Uterus (tissue), 2 donors: ENCODE measurements around the gene NEMP1.
"Not testable (repeated sequence)": the region's sequence is repeated elsewhere in the genome, so short reads cannot be mapped to it uniquely, and the experiment has no call there.

ENCODE experiments used
- CTCF ChIP-seq, 4 experiments: fragments of 200-600 bp in 2 of 4; fragments of 450-650 bp in 2 of 4; sonication (generic) in 2 of 4; IDR thresholded peaks; one replicate each; pipeline ENCODE4 v1.5.1; 2016 to 2019; ENCODE audit warnings: antibody characterized with exemption in 4 of 4, mild to moderate bottlenecking in 2 of 4, moderate library complexity in 1 of 4
- POLR2A ChIP-seq, 2 donors: fragments of 450-650 bp; IDR thresholded peaks; one replicate each; pipeline ENCODE4 v1.6.1; 2016; ENCODE audit warnings: antibody characterized with exemption in 2 of 2, mild to moderate bottlenecking in 1 of 2, moderate library complexity in 1 of 2

GRCh38 chr12:57018353-57018752 lies 60.2 kb downstream of the NEMP1 start:
- TF ChIP-seq CTCF, POLR2A (IDR thresholded peaks at IDR 0.05): not testable (repeated sequence)
